HepG2 (cell line): ENCODE data around the gene WBP1. TPM values are rescaled to one million over a fixed set of nuclear protein-coding genes. Genes with fewer than 3 reads are reported as not detected.
A peak's percentile ranks its signal among the peaks of the same experiment; 100 is the strongest.

ENCODE experiments used
- AGO2 ChIP-seq: fragments of 200-400 bp; formaldehyde crosslinking; optimal IDR thresholded peaks from 2 replicates; pipeline ENCODE3; 2017; ENCODE audit warnings: mild to moderate bottlenecking, low read depth, low read length, moderate library complexity
- ARID2 ChIP-seq: sonication (generic); formaldehyde crosslinking; IDR thresholded peaks from 2 replicates; pipeline ENCODE4 v1.8.1; 2022; ENCODE audit warnings: mild to moderate bottlenecking, missing genetic modification reagents, borderline replicate concordance
- ATF7 ChIP-seq, 2 experiments: fragments of 450-650 bp in 1 of 2; sonication (generic) in 1 of 2; formaldehyde crosslinking in 1 of 2; IDR thresholded peaks; 2 replicates each; pipeline versions ENCODE4 v1.4.0 to v1.6.1; 2016 to 2020; ENCODE audit warnings: antibody characterized with exemption in 1 of 2, mild to moderate bottlenecking in 1 of 2, missing genetic modification reagents in 1 of 2
- BCL6 ChIP-seq: IDR thresholded peaks from 2 replicates; pipeline ENCODE4 v1.6.1; 2016; ENCODE audit warnings: missing genetic modification reagents, missing compliant biosample characterization
- FUBP1 ChIP-seq: sonication (generic); formaldehyde crosslinking; IDR thresholded peaks from 2 replicates; pipeline ENCODE4 v1.5.1; 2020; ENCODE audit warnings: missing genetic modification reagents, mild to moderate bottlenecking, borderline replicate concordance
- HOXA7 ChIP-seq: sonication (generic); formaldehyde crosslinking; IDR thresholded peaks from 2 replicates; pipeline ENCODE4 v1.8.1; 2022; ENCODE audit warnings: mild to moderate bottlenecking, missing genetic modification reagents, moderate library complexity
- IKZF1 ChIP-seq: fragments of 450-650 bp; IDR thresholded peaks from 2 replicates; pipeline ENCODE4 v1.7.1; 2016
- NFKBIZ ChIP-seq: IDR thresholded peaks from 2 replicates; pipeline ENCODE4 v1.6.1; 2018; ENCODE audit warnings: missing genetic modification reagents, missing compliant biosample characterization
- PHF21A ChIP-seq: sonication (generic); formaldehyde crosslinking; IDR thresholded peaks from 2 replicates; pipeline ENCODE4 v1.5.0; 2020; ENCODE audit warnings: mild to moderate bottlenecking, missing genetic modification reagents
- RFXAP ChIP-seq: sonication (generic); formaldehyde crosslinking; IDR thresholded peaks from 2 replicates; pipeline ENCODE4 v1.4.0; 2020; ENCODE audit warnings: missing genetic modification reagents, borderline replicate concordance
- SAFB2 ChIP-seq: sonication (generic); formaldehyde crosslinking; IDR thresholded peaks from 2 replicates; pipeline ENCODE4 v1.5.1; 2020; ENCODE audit warnings: missing genetic modification reagents, low read depth, mild to moderate bottlenecking, borderline replicate concordance
- SMARCC2 ChIP-seq: fragments of 450-650 bp; IDR thresholded peaks from 2 replicates; pipeline ENCODE4 v1.6.1; 2017; ENCODE audit warnings: antibody characterized with exemption, mild to moderate bottlenecking
- TOPORS ChIP-seq: sonication (generic); formaldehyde crosslinking; IDR thresholded peaks from 2 replicates; pipeline ENCODE4 v1.8.0; 2023; ENCODE audit warnings: mild to moderate bottlenecking, missing genetic modification reagents
- TRAFD1 ChIP-seq: sonication (generic); formaldehyde crosslinking; IDR thresholded peaks from 2 replicates; pipeline ENCODE4 v1.5.1; 2020; ENCODE audit warnings: missing genetic modification reagents, mild to moderate bottlenecking, borderline replicate concordance
- U2AF1 ChIP-seq: fragments of 200-400 bp; formaldehyde crosslinking; optimal IDR thresholded peaks from 2 replicates; pipeline ENCODE3; 2017; ENCODE audit warnings: mild to moderate bottlenecking, low read depth, low read length
- ZBTB34 ChIP-seq: sonication (generic); formaldehyde crosslinking; IDR thresholded peaks from 2 replicates; pipeline ENCODE4 v1.8.0; 2022; ENCODE audit warnings: mild to moderate bottlenecking, missing genetic modification reagents
- ZEB1 ChIP-seq: IDR thresholded peaks from 2 replicates; pipeline ENCODE4 v1.6.1; 2012; ENCODE audit warnings: mild to moderate bottlenecking, low read depth, inconsistent platforms; ENCODE audit not compliant: insufficient replicate concordance
- ZFAT ChIP-seq: sonication (generic); formaldehyde crosslinking; conservative IDR thresholded peaks from 2 replicates; pipeline ENCODE4 v1.8.1; 2023; ENCODE audit warnings: missing genetic modification reagents, inconsistent platforms
- ZFP36L2 ChIP-seq: sonication (generic); formaldehyde crosslinking; IDR thresholded peaks from 2 replicates; pipeline ENCODE4 v1.4.0; 2020; ENCODE audit warnings: missing genetic modification reagents
- ZNF17 ChIP-seq: sonication (generic); formaldehyde crosslinking; IDR thresholded peaks from 2 replicates; pipeline ENCODE4 v1.5.0; 2020; ENCODE audit warnings: mild to moderate bottlenecking, missing genetic modification reagents
- ZNF24 ChIP-seq: fragments of 450-650 bp; IDR thresholded peaks from 2 replicates; pipeline ENCODE4 v1.6.1; 2017; ENCODE audit warnings: antibody characterized with exemption, mild to moderate bottlenecking
- ZNF263 ChIP-seq: sonication (generic); formaldehyde crosslinking; IDR thresholded peaks from 2 replicates; pipeline ENCODE4 v1.4.0; 2020; ENCODE audit warnings: missing genetic modification reagents
- ZNF326 ChIP-seq: sonication (generic); formaldehyde crosslinking; IDR thresholded peaks from 2 replicates; pipeline ENCODE4 v1.4.0; 2020; ENCODE audit warnings: missing genetic modification reagents, borderline replicate concordance
- ZNF547 ChIP-seq: sonication (generic); formaldehyde crosslinking; IDR thresholded peaks from 2 replicates; pipeline ENCODE4 v1.5.1; 2020; ENCODE audit warnings: mild to moderate bottlenecking, missing genetic modification reagents
- ZNF558 ChIP-seq: sonication (generic); formaldehyde crosslinking; IDR thresholded peaks from 2 replicates; pipeline ENCODE4 v1.9.0; 2022; ENCODE audit warnings: mild to moderate bottlenecking, missing genetic modification reagents, borderline replicate concordance
- ZNF580 ChIP-seq: IDR thresholded peaks from 2 replicates; pipeline ENCODE4 v1.6.1; 2016; ENCODE audit warnings: low read depth, borderline replicate concordance
- polyA plus RNA-seq, 8 experiments: library from polyadenylated mRNA; depleted of rRNA in 3 of 8; stranded (reverse) in 7 of 8; unstranded in 1 of 8; fragments of >200 nt; fragmentation: Illumina TruSeq in 4 of 8; extraction: Trizol in 4 of 8; gene quantifications; 2 replicates each; pipeline versions ENCODE4 v1.2.1 to v1.2.3, GENCODE V29; 2011 to 2016; ENCODE audit warnings: low read depth in 4 of 8, missing spikeins in 1 of 8, mixed read lengths in 1 of 8; ENCODE audit not compliant: insufficient read depth in 1 of 8
- total RNA-seq, 5 experiments: library from RNA; depleted of rRNA; stranded (reverse); fragments of >200 nt; fragmentation: Illumina TruSeq; extraction: Trizol; gene quantifications; 2 replicates each; pipeline ENCODE4 v1.2.3, GENCODE V29; 2016; ENCODE audit warnings: low read depth in 1 of 5

WBP1 gene
- total and polyA plus RNA-seq, 2 of the 13 experiments (the other 11 are each of a cell fraction or from before 2014, with no cell fraction given) = 38.8 to 85.7 TPM

GRCh38 chr2:74507145-74507925 lies 49.1 kb downstream of the WBP1 start, which contains the start of gene PCGF1 (continued):
- TF ChIP-seq TOPORS = no peak
- TF ChIP-seq ZNF547 = no peak; the same call in 1 of the 2 replicates
- no peak for TF ChIP-seq ATF7 (IDR thresholded peaks at IDR 0.05)
- peak; percentile 29; the same call in 1 of the 2 replicates for TF ChIP-seq ATF7 (CRISPR knock-in tag; IDR thresholded peaks at IDR 0.05)
- TF ChIP-seq ZNF326 (CRISPR knock-in tag) = peak; percentile 92; the same call in 1 of the 2 replicates
- peak; percentile 49 for TF ChIP-seq PHF21A
- no peak; the same call in 1 of the 2 replicates for TF ChIP-seq ARID2 (CRISPR knock-in tag)
- TF ChIP-seq ZFAT (CRISPR knock-in tag) = no peak
- TF ChIP-seq TRAFD1 = peak; percentile 96; the same call in 1 of the 2 replicates
- TF ChIP-seq ZNF263 (CRISPR knock-in tag) = peak; percentile 76
- TF ChIP-seq RFXAP (CRISPR knock-in tag) = peak; percentile 95
- no peak for TF ChIP-seq ZNF558
- TF ChIP-seq NFKBIZ (CRISPR knock-in tag) = peak; percentile 77
- TF ChIP-seq ZBTB34 (CRISPR knock-in tag) = no peak
- TF ChIP-seq ZNF24 = no peak
- TF ChIP-seq FUBP1 (CRISPR knock-in tag) = peak; percentile 88; the same call in 1 of the 2 replicates
- TF ChIP-seq ZNF580 (CRISPR knock-in tag) = 0 out of 2 replicates have a peak, but pooled peaks have one; percentile 19
- no peak for TF ChIP-seq HOXA7
- TF ChIP-seq SMARCC2 = no peak
- TF ChIP-seq AGO2 = peak; percentile 97
- TF ChIP-seq ZNF17 (CRISPR knock-in tag) = no peak
- peak; percentile 64 for TF ChIP-seq BCL6 (CRISPR knock-in tag)
- TF ChIP-seq U2AF1 = no peak
- TF ChIP-seq ZEB1 = no peak
- TF ChIP-seq ZFP36L2 (CRISPR knock-in tag) = no peak
- no peak for TF ChIP-seq IKZF1
- TF ChIP-seq SAFB2 (CRISPR knock-in tag) = peak; percentile 95; the same call in 1 of the 2 replicates
